Measurements from ENCODE around the gene CHRNG.
"Not testable (repeated sequence)": the region's sequence is repeated elsewhere in the genome, so short reads cannot be mapped to it uniquely, and the experiment has no call there.

Gene CHRNG

DNA sequence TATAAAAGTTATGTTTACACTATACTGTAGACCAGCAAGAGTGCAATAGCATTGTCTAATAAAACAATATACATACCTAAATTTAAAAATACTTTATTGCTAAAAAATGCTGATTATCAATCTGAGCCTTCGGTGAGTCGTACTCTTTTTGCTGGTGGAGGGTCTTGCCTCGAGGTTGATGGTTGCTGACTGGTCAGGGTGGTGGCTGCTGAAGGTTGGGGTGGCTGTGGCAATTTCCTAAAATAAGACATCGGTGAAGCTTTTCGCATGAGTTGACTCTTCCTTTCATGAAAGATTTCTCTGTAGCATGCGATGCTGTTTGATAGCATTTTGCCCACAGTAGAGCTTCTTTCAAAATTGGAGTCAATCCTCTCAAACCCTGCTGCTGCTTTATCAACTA is 8.5 kb downstream of the CHRNG start:
- no peak for DNase-seq

DNA sequence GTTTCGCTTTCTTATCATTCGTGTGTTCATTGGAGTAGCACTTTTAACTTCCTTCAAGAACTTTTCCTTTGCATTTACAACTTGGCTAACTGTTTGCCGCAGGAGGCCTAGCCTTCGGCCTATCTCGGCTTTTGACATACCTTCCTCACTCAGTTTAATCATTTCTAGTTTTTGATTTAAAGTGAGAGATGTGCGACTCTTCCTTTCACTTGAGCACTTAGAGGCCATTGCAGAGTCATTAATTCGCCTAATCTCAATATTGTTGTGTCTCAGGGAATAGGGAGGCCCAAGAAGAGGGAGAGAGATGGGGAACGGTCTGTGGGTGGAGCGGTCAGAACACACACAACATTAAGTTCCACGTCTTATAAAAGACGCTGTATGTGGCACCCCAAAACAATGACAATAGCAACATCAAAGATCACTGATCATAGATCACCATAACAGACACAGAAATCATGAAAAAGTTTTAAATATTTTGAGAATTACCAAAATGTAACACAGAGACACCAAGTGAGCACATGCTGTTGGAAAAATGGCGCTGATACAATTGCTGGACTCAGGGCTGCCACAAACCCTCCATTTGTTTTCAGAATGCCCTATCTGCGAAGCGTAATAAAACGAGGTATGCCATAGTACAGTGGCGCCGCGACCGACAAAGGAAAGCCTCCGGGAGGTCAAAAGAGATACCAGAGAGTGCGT is 10.3 kb downstream of the CHRNG start:
- no peak for DNase-seq

DNA sequence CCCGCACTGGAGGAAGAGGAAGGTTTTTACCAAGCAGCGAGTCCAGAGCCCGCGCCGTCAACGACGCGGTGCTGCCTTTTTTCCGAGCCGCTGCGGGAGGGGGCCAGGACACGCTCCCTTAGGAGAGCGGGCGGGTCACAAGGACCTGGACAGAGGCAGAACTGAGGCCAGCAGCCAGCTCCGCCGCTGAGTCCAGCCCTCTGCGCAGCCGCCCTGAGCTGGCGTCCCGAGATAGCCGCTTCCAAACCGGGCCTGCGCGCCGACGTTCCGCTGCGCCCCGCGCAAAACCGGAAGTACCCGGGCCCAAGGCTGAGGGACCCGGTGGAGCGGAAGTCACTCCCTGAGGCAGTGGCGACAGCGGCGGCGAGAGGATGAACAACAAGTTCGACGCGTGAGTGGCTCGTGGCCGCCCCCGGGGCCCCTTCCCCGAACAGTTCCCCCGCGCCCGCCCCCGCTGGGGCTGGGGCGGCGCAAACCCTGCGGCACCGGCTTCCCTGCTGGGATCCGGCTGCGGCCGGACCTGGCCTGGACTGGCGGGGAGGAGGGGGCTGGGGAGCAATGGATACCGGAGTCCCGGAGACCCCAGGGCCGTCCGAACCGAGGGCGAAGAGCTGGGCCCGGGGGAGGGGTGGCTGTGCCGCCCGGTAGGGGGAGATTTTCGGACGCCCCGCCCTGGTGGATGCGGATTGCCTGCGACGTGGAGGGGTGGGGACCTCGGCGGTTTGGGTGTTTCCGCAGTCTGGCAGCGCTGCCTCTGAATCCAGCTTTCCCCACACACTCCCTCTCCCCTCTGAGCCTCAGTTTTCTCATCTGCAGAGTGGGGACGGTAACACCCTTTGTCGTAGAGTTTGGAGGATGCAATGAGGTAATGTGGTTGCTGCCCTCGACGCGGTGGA is 11.1 kb downstream of the CHRNG start, which contains the start of the genes EIF4E2 and TIGD1:
Gene EIF4E2 (plus strand): TSS at position 336 of the 896 bp plus-strand sequence. CDS start 36 bp downstream, at position 372.
Gene TIGD1 (minus strand): TSS at position 204 of the 896 bp plus-strand sequence. CDS start 675 bp downstream, outside the sequence.
- peak; percentile 83 for DNase-seq

DNA sequence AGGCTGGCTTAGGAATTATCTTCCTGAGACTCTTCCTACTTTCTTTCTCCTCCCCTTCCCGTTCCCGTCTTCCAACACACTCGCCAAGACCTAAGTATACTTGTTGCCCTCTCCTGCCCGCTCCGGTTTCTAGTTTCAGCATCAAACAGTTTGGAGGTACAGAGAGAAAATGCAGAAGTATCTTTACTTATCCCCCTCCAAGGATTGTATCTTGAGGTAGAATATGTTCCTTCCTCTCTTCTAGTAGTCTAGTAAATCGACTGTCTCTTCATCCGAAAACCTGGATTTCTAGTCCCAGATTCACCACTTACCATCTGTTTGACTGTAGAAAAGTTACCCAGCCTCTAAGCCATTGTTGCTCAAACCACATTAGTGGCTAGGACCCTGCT is 11.8 kb downstream of the CHRNG start:
- DNase-seq = no peak

DNA sequence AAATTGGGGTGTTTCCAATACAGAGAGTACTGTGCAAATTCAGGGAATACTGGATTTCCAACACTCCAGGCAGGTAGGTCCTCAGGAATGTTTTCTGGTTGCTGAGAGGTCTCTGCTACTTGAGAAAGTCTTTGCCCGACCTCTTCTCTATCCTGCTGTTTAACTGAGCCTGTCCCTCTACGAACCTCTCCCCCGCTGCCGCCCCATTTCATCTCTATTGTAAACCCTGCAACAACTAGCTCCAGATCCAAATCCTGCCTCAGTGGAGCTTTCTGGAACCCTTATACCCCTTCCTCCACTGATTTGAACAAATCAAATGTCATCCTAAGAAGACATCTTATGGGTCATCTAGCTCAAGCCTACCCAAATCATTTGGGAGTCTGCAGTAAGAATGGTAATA is 12.3 kb downstream of the CHRNG start:
- no peak for DNase-seq

DNA sequence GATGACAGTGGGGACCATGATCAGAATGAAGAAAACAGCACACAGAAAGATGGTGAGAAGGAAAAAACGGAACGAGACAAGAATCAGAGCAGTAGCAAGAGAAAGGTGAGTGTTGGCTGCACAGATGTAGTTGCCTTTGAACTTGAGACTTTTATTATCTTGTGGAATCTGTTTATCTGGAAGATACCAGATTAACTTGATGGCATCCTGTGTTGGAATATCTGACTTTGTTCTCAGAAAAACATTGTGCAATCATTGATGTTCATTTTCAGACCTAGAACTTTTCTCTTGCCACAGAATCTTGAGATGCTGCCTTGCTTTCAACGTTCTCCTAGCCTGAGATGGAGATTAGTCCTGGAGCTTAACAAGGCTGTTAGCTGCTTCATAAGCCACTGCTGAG is 16.9 kb downstream of the CHRNG start:
- DNase-seq = no peak

DNA sequence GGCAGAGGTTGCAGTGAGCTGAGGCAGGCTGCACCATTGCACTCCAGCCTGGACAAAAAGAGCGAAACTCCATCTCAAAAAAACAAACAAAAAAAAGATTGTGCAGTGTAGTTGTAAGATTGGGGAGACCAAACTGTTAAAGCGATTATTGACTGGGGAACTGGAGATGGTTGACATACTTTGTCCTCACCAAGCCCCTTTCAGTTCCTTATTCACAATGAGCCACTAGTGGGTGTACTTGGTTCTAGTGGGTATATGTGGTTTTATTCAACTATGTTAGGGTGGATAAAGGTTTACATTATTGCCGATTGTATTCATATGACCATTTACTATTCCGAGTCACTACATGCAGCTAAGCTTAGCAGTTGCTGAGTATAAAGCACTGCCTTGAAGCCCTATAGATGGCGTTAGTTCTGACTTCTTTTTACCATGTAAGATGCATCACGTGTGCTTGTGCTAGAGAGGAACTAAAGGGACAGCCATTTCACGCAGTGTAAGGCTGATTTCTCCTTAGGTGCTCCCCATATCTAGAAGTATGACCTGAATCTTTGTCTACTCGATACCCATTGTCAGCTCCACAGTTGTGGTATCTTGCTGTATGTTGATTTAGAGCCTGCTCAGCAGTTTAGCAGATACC is 23.1 kb downstream of the CHRNG start:
- DNase-seq = no peak

DNA sequence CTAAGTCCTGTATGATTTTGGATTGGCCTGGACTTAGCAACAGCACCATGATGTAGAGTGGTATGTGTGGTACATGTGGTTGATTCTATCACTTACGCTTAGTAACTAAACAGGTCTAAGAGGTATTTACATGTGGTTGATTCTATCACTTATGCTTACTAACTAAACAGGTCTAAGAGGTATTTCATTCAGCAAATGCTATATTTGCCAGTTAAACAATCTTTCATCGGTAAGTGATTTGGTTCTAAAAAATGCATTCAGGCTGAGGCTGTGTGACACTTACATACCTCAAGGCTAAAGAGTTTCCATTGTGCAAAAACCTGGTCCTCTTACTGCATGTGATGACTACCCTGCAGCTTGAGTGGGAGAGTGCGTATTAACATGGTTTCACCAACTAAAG is 24.1 kb downstream of the CHRNG start:
- DNase-seq = no peak

DNA sequence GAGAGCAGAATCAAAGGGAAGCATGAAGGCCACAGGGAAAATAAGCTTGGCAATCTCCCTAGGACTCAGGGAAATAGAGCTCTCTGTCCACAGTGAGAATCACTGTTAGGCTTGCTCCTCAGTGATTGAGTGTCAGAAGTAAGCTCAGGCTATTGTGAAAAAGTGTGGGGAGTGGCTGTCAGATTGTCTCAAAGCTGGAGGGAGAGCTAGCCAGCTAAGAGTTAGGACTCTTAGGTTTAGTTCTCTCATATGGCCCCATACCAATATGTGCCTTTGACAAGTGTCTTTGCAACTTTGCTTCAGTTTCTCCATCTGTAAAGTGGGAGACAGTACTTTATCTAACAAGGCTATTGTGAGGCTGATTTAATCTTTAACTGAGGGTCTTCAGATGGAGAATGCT is 28.2 kb downstream of the CHRNG start:
- DNase-seq = no peak

DNA sequence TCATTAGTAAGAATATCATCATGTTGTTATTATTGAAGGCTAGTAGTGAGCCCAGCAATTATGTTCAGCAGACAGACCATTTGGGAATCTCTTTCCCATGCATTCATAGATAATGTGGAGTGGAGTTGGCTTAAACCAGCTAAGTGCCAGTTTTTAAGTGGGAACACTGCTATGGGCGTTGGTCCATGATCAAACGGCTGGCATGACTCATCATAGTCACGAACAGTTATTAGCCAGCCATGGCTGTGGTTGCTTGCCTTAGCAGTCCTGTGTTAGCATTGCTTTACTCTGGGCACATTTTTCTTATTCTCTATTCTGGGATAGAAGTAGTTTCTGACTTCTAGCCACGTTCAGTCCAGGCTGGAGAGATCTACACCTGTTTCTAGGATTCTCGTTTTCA is 28.7 kb downstream of the CHRNG start:
- no peak for DNase-seq

DNA sequence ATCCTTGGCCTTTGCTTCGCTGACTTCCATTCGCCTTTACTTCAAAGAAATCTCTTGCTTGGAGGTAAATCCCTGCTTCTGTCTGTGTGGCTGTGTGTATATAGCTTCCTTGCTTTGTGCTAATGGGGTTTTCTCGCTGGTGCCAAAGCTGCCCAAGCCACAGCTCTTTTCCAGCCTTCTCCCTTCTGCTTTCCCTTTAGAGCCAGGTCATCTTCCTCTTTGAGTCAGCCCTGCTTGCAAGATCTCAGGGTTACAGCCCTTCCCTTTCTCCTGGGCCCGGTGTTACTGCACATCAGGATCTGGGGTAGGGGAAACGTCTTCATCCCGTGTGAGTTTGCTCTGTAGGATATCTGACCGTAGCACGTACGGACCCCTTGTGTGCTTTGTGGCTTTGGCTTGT is 30.0 kb downstream of the CHRNG start:
- DNase-seq = no peak

DNA sequence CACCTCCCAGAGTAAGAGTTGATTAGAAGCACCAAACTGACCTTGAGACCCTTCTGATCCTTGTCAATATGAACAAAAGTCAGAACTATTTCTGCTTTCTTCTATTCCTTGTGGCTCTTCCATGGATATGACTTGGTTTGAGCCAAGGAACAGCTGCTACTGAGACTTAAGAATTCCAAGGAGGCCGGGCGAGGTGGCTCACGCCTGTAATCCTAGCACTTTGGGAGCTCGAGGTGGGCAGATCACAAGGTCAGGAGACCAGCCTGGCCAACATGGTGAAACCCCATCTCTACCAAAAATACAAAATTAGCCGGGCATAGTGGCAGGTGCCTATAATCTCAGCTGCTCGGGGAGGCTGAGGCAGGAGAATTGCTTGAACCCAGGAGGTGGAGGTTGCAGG is 31.0 kb downstream of the CHRNG start:
- not testable (repeated sequence) for DNase-seq

DNA sequence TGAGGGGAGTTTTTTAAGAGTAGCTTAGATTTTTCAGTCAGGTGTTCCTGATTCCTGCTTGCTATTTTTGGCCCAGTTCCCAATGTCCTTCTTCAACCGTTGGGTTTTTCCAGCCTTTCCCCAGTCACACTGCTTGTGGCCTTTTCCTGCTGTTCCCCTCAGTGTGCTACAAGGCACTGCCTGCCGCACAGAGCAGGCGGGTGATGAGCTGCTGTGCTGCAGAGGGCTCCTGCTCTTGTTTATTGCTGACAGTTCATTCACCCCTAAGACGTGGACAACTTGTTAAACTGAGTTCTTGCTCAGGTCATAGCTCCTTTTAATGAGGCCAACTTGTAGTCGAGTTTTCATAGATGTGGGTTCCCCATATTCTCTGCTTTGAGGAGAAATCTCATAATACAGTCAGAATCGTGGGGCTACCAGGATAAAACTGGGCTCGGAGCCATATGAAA is 31.6 kb downstream of the CHRNG start:
- no peak for DNase-seq

DNA sequence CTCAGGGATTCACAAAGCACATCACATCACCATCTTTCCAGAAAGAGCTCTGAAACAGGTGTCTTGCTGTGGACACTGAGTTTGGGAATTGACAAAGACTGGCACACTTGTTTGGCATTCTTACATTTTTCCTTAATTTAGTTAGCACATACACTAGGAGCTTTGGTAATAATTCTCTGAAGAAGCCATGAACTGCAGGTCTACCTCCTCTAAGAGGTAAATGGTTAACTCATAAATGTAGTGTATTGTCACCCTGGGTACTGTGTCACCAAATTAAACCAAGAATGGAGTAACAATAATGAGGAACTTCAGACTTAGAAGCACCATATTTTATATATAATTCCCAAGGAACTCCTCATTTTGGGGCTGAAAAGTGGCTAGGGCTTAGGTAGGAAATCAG is 33.5 kb downstream of the CHRNG start:
- no peak for DNase-seq

DNA sequence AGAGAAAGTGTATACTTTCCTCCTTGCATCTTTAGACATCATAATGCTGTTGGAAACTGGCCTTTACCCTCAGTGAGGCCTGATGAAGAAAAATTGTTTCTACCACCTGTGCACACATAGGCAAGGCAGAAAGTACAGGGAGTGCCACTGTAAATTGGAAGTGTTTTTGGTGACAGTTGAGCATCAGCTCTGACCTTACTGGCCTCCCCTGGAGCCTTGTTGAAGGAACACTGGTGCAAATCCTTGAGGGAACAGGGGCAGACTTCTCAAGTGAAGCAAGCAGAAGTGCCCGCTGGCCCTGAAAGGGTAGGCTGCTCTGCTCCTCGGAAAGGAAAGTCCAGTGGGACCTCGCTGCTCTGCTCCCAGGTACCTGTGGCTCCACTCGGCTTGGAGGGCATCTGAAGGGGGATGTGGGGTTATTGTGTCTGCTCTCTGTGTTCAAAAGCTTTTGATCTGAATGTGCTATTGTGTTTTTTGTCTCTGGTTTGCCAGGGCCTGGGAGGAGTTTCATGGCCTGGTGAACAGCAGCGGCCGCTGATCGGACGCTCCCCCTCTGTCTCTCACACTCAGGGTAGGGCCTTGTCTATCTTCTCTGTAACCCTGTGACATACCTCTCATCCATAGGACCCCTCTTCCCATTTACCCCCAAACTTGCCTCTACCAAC is 34.4 kb downstream of the CHRNG start:
- DNase-seq = no peak

DNA sequence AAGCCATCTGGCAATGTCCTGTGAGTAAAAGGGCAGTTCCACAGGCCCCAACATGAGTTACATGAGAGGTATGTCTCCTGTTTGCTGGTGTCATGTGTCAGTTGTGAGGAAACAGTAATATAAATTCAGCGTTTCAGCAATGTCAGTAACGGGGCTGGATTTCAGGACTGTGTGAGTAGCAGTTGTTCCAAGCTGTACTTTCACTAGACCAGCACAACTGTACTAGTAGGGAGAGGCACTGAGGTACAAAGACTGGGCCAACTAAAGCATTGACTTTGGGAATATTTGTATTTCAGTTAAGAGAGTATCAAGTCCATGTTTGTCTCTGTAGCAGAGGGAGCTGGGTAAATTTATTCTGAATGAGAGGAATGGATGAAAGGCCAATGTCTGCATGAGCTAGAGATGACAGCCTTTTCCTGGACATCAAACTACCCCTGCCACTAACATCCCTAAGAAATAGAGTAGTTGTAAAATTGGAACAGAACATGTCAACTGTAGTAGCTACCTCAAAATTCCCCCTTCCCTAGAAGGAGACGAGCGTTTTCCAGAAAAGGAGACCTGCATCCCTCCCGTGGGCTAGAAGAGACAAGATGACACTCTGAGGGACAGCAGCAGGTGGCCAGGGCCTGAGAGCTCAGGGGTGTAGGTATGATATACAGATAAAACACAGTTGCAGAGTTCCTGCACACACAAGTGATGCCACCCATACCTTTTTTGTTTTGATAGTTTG is 35.3 kb downstream of the CHRNG start:
- no peak for DNase-seq

DNA sequence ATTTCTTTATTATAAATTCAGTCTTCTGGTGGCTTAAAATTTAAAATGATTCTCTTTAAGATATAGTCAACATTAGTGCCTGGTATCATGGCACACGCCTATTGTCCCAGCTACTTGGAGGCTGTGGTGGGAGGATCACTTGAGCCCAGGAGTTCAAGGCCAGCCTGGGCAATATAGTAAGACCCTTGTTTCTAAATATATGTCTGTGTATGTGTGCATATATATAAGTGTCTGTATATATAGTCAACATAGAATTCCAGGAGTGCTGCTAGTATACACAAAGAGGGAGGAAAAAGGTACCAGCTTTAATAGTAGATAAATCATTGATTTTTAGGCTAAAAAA is 35.9 kb downstream of the CHRNG start:
- no peak for DNase-seq

DNA sequence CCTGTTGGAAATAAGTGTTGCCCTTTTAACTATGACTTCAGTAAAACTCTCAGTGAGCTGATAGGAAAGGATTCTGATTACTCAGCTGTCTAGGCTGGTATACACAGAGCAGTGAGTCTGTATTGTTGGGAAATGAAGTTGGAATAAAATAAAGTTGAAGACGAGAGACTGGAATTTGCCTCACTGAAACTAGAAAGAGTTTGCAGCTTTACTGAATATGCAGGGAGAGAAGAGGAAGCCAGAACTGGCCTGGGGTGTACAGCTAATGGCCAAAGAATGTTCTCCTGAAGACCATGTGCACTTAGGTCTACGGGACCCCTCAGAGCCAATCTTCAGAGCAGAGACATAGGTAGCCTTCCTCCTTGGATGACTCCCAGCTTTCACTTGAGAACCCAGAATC is 37.5 kb downstream of the CHRNG start:
- no peak for DNase-seq

DNA sequence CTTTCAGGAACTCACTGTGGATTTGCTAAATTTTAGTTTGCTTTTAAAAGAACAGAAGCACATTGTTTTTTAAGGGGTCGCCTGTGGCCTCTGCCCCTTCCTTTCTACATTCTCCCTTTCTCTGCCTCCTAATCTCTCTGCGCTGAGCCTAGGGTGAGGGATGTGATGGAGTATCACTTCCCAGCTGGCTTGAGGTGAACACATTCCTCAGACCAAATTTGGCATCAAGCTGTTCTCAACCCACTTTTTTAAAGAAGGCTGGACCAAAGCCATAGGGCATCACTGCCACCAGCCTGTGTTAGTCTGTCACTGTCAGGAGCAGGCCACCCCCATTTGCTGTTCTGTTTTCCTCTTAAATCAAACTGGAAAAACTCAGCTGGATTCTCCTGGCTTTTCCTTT is 38.3 kb downstream of the CHRNG start:
- DNase-seq = no peak

DNA sequence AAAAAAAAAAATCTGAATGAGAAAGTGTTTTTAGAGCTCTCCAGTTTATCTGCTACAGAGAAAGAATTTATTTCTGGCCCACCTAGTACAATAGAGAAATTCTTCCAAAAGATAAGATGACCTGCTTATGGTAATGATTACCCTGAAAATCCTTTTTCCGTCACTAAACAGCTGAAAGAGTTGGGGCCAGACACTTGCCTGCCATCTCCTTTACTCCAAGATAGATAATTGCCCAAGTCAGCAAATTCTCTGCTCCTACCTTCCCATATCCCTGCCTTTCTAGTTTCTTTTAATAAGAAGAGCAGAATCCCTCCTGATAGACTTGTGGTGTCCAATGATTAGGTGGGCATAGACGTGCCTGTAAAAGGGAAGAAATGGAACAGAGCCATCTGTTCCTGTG is 39.1 kb downstream of the CHRNG start:
- no peak for DNase-seq

DNA sequence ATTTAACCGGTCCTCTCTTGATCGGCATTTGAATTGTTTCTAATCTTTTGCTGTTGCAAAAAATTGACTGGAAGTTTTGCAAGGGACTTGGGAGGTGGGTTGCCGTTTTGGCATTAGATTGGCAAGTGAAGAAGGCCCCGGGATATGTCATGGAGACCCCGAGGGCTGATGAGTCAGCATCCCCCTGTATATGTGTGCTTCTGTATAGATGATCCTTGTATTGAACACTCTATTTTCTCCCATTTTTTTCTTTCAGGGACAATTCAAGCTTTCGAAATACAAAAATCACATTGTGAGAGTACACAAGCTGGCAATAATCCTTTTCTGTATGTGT is 41.1 kb downstream of the CHRNG start:
- DNase-seq = no peak

DNA sequence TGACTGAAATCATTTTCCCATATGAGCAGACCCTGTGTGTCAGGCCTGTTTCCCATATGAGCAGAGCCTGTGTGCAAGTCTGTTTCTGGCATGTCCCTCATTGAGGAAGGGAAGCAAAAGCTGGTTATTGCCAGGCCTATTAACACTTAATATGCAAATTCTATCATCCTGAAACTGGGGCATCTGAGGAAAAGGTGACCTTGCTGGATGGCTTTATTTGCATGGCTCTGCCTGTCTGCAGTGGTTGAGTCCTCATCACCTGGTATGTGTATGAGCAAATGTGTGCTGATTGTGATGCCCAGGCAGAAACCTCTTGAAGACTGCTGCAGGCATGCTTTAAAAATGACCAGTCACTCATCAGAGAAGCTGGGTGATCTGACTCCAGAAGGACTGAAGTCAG is 42.2 kb downstream of the CHRNG start:
- DNase-seq = no peak

DNA sequence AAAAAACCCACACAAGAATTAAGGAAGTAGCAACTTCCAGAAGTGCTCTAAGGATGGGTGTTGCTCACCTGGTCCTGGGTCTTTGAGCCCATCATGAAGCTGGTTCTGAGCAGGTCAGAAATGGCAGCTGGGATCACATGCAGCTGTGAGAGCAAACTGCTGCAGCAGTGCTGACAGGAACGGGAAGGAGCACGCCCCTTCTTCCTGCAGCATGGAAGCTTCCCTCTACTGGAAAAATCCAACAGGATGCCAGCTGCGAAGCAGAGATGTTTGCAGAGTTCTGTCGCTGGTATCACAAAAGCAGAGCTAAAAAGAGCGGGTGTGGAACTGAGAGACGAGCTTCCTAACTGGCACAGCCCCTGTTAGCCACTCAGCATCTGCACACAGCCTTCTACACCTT is 44.7 kb downstream of the CHRNG start:
- DNase-seq = no peak
